SK-N-SH treated with all-trans-retinoic acid at 6 μM for 48 hours (cell line): ENCODE results near the gene TPRG1.

Source experiments
- ARNTL ChIP-seq: fragments of 450-650 bp; formaldehyde crosslinking; IDR thresholded peaks from 2 replicates; pipeline ENCODE4 v1.5.0; 2020; ENCODE audit warnings: low read depth, mild to moderate bottlenecking, moderate library complexity, borderline replicate concordance
- CSDC2 ChIP-seq: fragments of 250-450 bp; sonication (Bioruptor Pico); IDR thresholded peaks from 2 replicates; pipeline ENCODE4 v1.5.0; 2020; ENCODE audit warnings: mild to moderate bottlenecking, moderate library complexity
- OSR1 ChIP-seq: fragments of 250-450 bp; sonication (Bioruptor Pico); IDR thresholded peaks from 2 replicates; pipeline ENCODE4 v1.8.0; 2022; ENCODE audit warnings: moderate library complexity, mild to moderate bottlenecking, inconsistent platforms
- PATZ1 ChIP-seq: fragments of 250-450 bp; sonication (Bioruptor Pico); IDR thresholded peaks from 2 replicates; pipeline ENCODE4 v1.8.0; 2020; ENCODE audit warnings: mild to moderate bottlenecking, moderate library complexity, borderline replicate concordance
- RARB ChIP-seq: fragments of 250-450 bp; sonication (Bioruptor Pico); IDR thresholded peaks from 2 replicates; pipeline ENCODE4 v1.8.0; 2021; ENCODE audit warnings: mild to moderate bottlenecking, moderate library complexity
- SNAI2 ChIP-seq: fragments of 250-450 bp; sonication (Bioruptor Pico); IDR thresholded peaks from 2 replicates; pipeline ENCODE4 v1.5.0; 2020; ENCODE audit warnings: mild to moderate bottlenecking, moderate library complexity
- TOX ChIP-seq: fragments of 250-450 bp; sonication (Bioruptor Pico); IDR thresholded peaks from 2 replicates; pipeline ENCODE4 v1.8.0; 2021; ENCODE audit warnings: mild to moderate bottlenecking, moderate library complexity, borderline replicate concordance
- ZFP30 ChIP-seq: fragments of 450-650 bp; formaldehyde crosslinking; IDR thresholded peaks from 2 replicates; pipeline ENCODE4 v1.5.0; 2022; ENCODE audit warnings: mild to moderate bottlenecking, moderate library complexity
- TF ChIP-seq, protein P1 (sequence below): fragments of 250-450 bp; sonication (Bioruptor Pico); IDR thresholded peaks from 2 replicates; pipeline ENCODE4 v1.5.0; 2020; ENCODE audit warnings: mild to moderate bottlenecking, moderate library complexity

DNA sequence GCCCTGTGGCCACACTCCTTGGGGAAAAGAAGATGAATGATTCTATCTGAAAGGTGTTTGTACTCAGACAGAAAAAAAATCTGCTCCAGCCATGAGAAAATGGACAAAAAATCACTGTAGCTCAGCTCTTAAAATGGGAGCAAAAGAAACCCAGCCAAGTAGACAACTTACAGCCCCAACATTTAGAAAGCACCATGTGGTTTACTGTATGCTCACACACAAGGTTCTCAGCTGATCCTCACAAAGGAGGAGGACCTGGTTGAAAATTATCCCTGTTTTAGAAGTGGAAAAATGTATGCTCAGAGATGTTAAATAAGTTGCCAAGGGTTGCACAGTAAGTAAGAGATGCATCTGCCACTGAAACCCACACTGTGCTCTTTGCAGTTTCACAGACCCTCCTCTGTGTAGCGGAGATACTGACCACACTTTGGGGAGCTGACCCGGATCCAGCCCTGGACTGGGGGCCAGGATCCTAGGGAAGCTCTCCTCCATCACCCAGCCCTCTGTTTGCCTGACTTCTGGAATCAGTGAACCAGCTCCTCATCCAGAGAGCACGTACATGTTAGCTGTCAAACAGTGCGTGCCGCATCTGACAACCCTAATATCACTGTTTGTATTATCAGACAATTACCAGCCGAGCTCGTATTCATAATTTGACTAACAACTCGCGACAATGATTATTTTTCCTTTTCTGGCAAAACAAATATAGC is 32.7 kb upstream of the TPRG1 start:
- TF ChIP-seq SNAI2 (CRISPR knock-in tag) (no peak), ARNTL (CRISPR knock-in tag) (no peak), CSDC2 (no peak), PATZ1 (CRISPR knock-in tag) (no peak), OSR1 (CRISPR knock-in tag) (no peak), ZFP30 (CRISPR knock-in tag) (no peak), TOX (no peak), RARB (CRISPR knock-in tag) (no peak)
- TF ChIP-seq, protein P1, sequence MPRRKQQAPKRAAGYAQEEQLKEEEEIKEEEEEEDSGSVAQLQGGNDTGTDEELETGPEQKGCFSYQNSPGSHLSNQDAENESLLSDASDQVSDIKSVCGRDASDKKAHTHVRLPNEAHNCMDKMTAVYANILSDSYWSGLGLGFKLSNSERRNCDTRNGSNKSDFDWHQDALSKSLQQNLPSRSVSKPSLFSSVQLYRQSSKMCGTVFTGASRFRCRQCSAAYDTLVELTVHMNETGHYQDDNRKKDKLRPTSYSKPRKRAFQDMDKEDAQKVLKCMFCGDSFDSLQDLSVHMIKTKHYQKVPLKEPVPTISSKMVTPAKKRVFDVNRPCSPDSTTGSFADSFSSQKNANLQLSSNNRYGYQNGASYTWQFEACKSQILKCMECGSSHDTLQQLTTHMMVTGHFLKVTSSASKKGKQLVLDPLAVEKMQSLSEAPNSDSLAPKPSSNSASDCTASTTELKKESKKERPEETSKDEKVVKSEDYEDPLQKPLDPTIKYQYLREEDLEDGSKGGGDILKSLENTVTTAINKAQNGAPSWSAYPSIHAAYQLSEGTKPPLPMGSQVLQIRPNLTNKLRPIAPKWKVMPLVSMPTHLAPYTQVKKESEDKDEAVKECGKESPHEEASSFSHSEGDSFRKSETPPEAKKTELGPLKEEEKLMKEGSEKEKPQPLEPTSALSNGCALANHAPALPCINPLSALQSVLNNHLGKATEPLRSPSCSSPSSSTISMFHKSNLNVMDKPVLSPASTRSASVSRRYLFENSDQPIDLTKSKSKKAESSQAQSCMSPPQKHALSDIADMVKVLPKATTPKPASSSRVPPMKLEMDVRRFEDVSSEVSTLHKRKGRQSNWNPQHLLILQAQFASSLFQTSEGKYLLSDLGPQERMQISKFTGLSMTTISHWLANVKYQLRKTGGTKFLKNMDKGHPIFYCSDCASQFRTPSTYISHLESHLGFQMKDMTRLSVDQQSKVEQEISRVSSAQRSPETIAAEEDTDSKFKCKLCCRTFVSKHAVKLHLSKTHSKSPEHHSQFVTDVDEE (CRISPR knock-in tag), result no peak
